Liver (tissue), 9 donors: ENCODE measurements around the gene PROCA1. TPM values are rescaled to one million over a fixed set of nuclear protein-coding genes. Genes with fewer than 3 reads are reported as not detected.
"Not testable (repeated sequence)": the region's sequence is repeated elsewhere in the genome, so short reads cannot be mapped to it uniquely, and the experiment has no call there.

Source experiments
- DNase-seq: peaks from one replicate; pipeline ENCODE4 v3.0.0-alpha.2; 2017; ENCODE audit warnings: low spot score
- H3K27ac ChIP-seq, 2 donors: one replicate each; pipeline ENCODE4 v1.7.0; 2013; ENCODE audit warnings: inconsistent platforms in 2 of 2, low read length in 2 of 2, control low read depth in 1 of 2, low read depth in 1 of 2, mild to moderate bottlenecking in 1 of 2
- H3K27me3 ChIP-seq, 4 donors: one replicate each; pipeline versions ENCODE4 v1.6.1 to v1.7.0; 2013; ENCODE audit warnings: low read length in 3 of 4, inconsistent platforms in 1 of 4, mild to moderate bottlenecking in 1 of 4, moderate library complexity in 1 of 4; ENCODE audit not compliant: control insufficient read depth in 4 of 4, insufficient read depth in 4 of 4
- H3K36me3 ChIP-seq, 4 donors: one replicate each; pipeline versions ENCODE4 v1.6.1 to v1.7.0; 2013; ENCODE audit warnings: low read length in 3 of 4, mild to moderate bottlenecking in 3 of 4, low read depth in 1 of 4, moderate library complexity in 1 of 4; ENCODE audit not compliant: control insufficient read depth in 4 of 4, insufficient read depth in 3 of 4
- H3K4me1 ChIP-seq, 4 donors: one replicate each; pipeline versions ENCODE4 v1.6.1 to v1.7.0; 2013; ENCODE audit warnings: low read length in 3 of 4, mild to moderate bottlenecking in 3 of 4, moderate library complexity in 1 of 4; ENCODE audit not compliant: control insufficient read depth in 4 of 4, insufficient read depth in 4 of 4
- H3K4me3 ChIP-seq, 3 donors: one replicate each; pipeline versions ENCODE4 v1.6.1 to v1.7.0; 2013; ENCODE audit warnings: low read length in 3 of 3, control low read depth in 1 of 3, low read depth in 1 of 3, mild to moderate bottlenecking in 1 of 3
- H3K9ac ChIP-seq, 2 donors: one replicate each; pipeline ENCODE4 v1.7.0; 2013; ENCODE audit warnings: low read length in 2 of 2, mild to moderate bottlenecking in 2 of 2, moderate library complexity in 2 of 2, control low read depth in 1 of 2, low read depth in 1 of 2
- H3K9me3 ChIP-seq, 4 donors: one replicate each; pipeline versions ENCODE4 v1.6.1 to v1.7.0; 2013; ENCODE audit warnings: low read length in 3 of 4; ENCODE audit not compliant: control insufficient read depth in 4 of 4
- GABPA ChIP-seq, 2 donors: IDR thresholded peaks in 1 of 2; conservative IDR thresholded peaks in 1 of 2; 2 replicates each; pipeline ENCODE4 v1.6.1; 2016; ENCODE audit warnings: antibody characterized with exemption in 2 of 2, mild to moderate bottlenecking in 1 of 2, moderate library complexity in 1 of 2
- JUND ChIP-seq, 2 donors: IDR thresholded peaks; 2 replicates each; pipeline ENCODE4 v1.6.1; 2016; ENCODE audit warnings: antibody characterized with exemption in 2 of 2
- NR2F2 ChIP-seq: IDR thresholded peaks from 2 replicates; pipeline ENCODE4 v1.6.1; 2016; ENCODE audit warnings: antibody characterized with exemption
- RAD21 ChIP-seq, 2 donors: IDR thresholded peaks; 2 replicates each; pipeline ENCODE4 v1.6.1; 2016; ENCODE audit warnings: antibody characterized with exemption in 2 of 2, mild to moderate bottlenecking in 2 of 2
- RXRA ChIP-seq, 2 donors: IDR thresholded peaks; 2 replicates each; pipeline ENCODE4 v1.6.1; 2017 to 2018; ENCODE audit warnings: antibody characterized with exemption in 2 of 2, mild to moderate bottlenecking in 1 of 2
- SP1 ChIP-seq: IDR thresholded peaks from 2 replicates; pipeline ENCODE4 v1.6.1; 2018; ENCODE audit warnings: antibody characterized with exemption, mild to moderate bottlenecking
- TAF1 ChIP-seq: conservative IDR thresholded peaks from 2 replicates; pipeline ENCODE4 v1.6.1; 2016; ENCODE audit warnings: antibody characterized with exemption, mild to moderate bottlenecking
- YY1 ChIP-seq: IDR thresholded peaks from 2 replicates; pipeline ENCODE4 v1.6.1; 2016; ENCODE audit warnings: antibody characterized with exemption, mild to moderate bottlenecking
- WGBS: extraction: QIAGEN DNeasy Blood & Tissue Kit; methylation state at CpG from one replicate; pipeline ENCODE4 v1.1.7; 2013; 5-methylcytosine and 5-hydroxymethylcytosine counted together
- polyA plus RNA-seq, 2 donors: library from polyadenylated mRNA; stranded (reverse) in 1 of 2; unstranded in 1 of 2; fragments of 200-250 nt in 1 of 2; fragments of >200 nt in 1 of 2; fragmentation: Nextera tagmentation in 1 of 2; extraction: Ambion mirVana in 1 of 2; gene quantifications; one replicate each; pipeline versions ENCODE4 v1.2.1 to v1.2.3, GENCODE V29; 2013 to 2015
- total RNA-seq, 2 donors: library from RNA; depleted of rRNA; stranded (reverse); fragments of >200 nt; gene quantifications; one replicate each; pipeline ENCODE4 v1.2.3, GENCODE V29; 2014
- TF ChIP-seq, protein P1 (sequence below): IDR thresholded peaks from 2 replicates; pipeline ENCODE4 v1.6.1; 2016; ENCODE audit warnings: antibody characterized with exemption
- TF ChIP-seq, protein P2 (sequence below): IDR thresholded peaks from 2 replicates; pipeline ENCODE4 v1.6.1; 2016; ENCODE audit warnings: antibody characterized with exemption
- donor health status: healthy.
- donor health status: healthy.
- donor health status: healthy.
- donor health status: healthy.
- donor health status: healthy.

PROCA1 gene
- total and polyA plus RNA-seq, 4 donors = 0.16 to 0.65 (median 0.35) TPM

DNA sequence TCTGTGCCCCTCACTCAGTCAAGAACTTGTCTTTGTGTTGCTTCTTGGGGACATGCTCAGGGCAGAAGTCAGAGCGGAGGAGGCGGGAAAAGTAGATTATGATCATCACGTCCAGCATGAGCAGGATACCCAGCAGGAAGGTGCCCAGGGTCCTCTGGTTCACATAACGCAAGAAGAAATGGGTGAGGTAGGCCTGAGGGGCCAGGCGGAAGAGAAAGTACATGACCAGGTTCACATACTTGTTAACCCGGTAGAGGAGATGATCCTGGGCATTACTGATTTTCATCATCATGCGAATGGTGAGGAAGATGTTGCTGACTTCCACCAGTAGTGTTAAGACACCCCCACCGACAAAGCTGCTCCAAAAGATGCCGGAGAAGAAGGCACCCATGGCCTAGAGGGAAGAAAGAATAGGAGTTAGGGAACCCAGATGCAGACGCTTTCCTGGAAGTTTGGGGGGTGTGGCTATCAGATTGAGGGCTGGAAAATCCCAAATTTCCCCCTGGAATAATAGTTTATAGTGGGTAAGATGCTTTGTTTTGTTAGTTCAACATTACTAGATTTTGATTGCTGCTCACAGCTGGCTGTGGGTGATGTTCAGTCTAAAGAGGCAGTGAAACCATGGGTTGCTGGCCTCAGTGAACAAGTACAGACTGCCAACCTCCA, 12.9 kb upstream of the PROCA1 start:
- H3K4me3 ChIP-seq = no peak overlapping the region
- DNase-seq = no peak
- WGBS = 86% methylated on average over 10 of the region's 10 CpGs
- no peaks in the 10 kb centered on the region for H3K27me3 ChIP-seq
- TF ChIP-seq JUND (IDR thresholded peaks at IDR 0.05) (no peak), GABPA (IDR thresholded peaks at IDR 0.05 in 1 of 2, conservative IDR thresholded peaks at IDR 0.05 in 1 of 2) (no peak), RAD21 (IDR thresholded peaks at IDR 0.05) (no peak), RXRA (IDR thresholded peaks at IDR 0.05) (no peak), NR2F2 (no peak)
- TF ChIP-seq, protein P1, sequence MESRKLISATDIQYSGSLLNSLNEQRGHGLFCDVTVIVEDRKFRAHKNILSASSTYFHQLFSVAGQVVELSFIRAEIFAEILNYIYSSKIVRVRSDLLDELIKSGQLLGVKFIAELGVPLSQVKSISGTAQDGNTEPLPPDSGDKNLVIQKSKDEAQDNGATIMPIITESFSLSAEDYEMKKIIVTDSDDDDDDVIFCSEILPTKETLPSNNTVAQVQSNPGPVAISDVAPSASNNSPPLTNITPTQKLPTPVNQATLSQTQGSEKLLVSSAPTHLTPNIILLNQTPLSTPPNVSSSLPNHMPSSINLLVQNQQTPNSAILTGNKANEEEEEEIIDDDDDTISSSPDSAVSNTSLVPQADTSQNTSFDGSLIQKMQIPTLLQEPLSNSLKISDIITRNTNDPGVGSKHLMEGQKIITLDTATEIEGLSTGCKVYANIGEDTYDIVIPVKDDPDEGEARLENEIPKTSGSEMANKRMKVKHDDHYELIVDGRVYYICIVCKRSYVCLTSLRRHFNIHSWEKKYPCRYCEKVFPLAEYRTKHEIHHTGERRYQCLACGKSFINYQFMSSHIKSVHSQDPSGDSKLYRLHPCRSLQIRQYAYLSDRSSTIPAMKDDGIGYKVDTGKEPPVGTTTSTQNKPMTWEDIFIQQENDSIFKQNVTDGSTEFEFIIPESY = no peak
- H3K9me3 ChIP-seq = no peaks in the 10 kb centered on the region
- peak overlapping the region in 1 of 2 donors; percentile 3 for H3K27ac ChIP-seq
- H3K9ac ChIP-seq = peak overlapping the region in 1 of 2 donors; percentile 17
- H3K4me1 ChIP-seq = peaks cover 6 to 45% (median 34%) of the 10 kb centered on the region in 4 donors
- H3K36me3 ChIP-seq = peaks cover 10 to 28% (median 22%) of the 10 kb centered on the region in 4 donors

DNA sequence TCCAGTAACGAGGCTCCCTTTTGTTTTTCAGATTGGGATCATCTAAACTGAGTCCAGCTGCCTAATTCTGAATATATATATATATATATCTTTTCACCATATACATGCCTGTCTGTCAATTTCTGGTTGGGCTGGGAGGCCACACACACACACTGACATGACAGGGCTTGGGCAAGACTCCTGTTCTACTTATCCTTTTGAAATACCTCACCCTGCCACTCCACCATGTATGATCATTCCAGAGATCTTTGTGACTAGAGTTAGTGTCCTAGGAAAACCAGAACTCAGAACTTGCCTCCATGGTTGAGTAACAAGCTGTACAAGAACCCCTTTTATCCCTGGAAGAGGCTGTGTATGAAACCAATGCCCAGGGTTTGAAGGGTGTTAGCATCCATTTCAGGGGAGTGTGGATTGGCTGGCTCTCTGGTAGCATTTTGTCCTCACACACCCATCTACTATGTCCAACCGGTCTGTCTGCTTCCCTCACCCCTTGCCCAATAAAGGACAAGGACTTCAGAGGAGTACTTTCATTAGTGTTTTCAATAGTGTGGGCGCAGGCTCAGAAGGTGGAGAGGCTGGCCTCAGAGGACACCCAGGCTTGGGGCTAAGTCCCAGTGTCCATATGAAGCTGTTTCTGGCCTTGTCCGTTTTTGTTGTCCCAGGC, 12.3 kb upstream of the PROCA1 start:
- WGBS = 83% methylated on average over 4 of the region's 4 CpGs
- not testable (repeated sequence) for DNase-seq, H3K4me3 ChIP-seq, H3K27me3 ChIP-seq, H3K27ac ChIP-seq, H3K9me3 ChIP-seq, H3K9ac ChIP-seq
- Histone ChIP-seq H3K36me3 (peaks cover 10 to 28% (median 22%) of the 10 kb centered on the region in 4 donors), H3K4me1 (peaks cover 6 to 49% (median 33%) of the 10 kb centered on the region in 4 donors)

DNA sequence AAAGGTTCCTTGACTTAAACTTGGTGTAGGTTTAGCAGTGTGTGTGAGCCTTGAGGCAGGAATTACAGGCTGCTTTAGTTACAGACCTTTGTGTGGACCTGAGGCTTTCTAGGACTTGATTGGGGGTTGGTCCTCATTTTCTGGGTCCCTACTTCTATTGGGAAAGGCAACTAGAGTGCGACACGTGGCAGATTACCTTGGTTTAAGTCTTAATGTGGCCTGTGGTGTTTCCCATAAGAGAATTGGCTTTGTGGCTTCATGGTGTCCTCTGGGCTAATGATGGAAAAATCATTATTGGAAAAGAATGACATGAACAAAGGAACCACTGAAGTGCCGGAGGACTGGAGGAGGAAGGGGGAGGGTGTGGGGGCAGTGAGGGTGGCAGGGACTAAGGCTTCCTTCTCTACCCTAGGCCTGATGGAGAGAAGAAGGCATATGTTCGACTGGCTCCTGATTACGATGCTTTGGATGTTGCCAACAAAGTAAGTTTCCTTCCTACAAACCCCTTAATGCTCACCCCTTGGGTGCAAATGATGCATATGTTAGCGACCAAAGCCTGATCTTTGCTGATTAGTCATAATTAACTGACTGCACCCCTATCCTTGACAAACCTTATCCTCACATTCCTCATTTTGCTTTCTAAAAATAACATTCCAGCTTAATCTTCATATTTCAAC, 11.6 kb upstream of the PROCA1 start:
- no peak for TF ChIP-seq RAD21 (IDR thresholded peaks at IDR 0.05)
- TF ChIP-seq GABPA (IDR thresholded peaks at IDR 0.05 in 1 of 2, conservative IDR thresholded peaks at IDR 0.05 in 1 of 2) = no peak
- no peak for TF ChIP-seq SP1
- TF ChIP-seq TAF1 = no peak
- TF ChIP-seq, protein P1 = no peak
- TF ChIP-seq YY1 = no peak
- TF ChIP-seq, protein P2, sequence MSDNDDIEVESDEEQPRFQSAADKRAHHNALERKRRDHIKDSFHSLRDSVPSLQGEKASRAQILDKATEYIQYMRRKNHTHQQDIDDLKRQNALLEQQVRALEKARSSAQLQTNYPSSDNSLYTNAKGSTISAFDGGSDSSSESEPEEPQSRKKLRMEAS = no peak
- no peak overlapping the region for H3K9ac ChIP-seq
- H3K9me3 ChIP-seq = no peaks in the 10 kb centered on the region
- no peak overlapping the region for H3K27ac ChIP-seq
- no peak overlapping the region for H3K4me3 ChIP-seq
- 82% methylated on average over 6 of the region's 6 CpGs for WGBS
- H3K27me3 ChIP-seq = no peaks in the 10 kb centered on the region
- H3K4me1 ChIP-seq = peaks cover 6 to 51% (median 32%) of the 10 kb centered on the region in 4 donors
- no peak for DNase-seq
- H3K36me3 ChIP-seq = peaks cover 10 to 28% (median 22%) of the 10 kb centered on the region in 4 donors
